Heart left ventricle (tissue), 16 donors: ENCODE results near the gene ST3GAL2. TPM values are rescaled to one million over a fixed set of nuclear protein-coding genes. Genes with fewer than 3 reads are reported as not detected.
A peak's percentile ranks its signal among the peaks of the same experiment; 100 is the strongest.

Source experiments
- ATAC-seq, 4 donors: fragments of 200-7000 bp; cut with Tn5 transposase; one replicate each; pipeline ENCODE4 v1.9.1; 2020 to 2022; ENCODE audit warnings: moderate library complexity in 4 of 4, mild to moderate bottlenecking in 3 of 4, moderate number of reproducible peaks in 1 of 4
- DNase-seq, 5 donors: peaks; one replicate each; pipeline ENCODE4 v3.0.0-alpha.2; 2020
- H3K27ac ChIP-seq, 12 donors: fragments of 200-600 bp; sonication (generic) in 4 of 12; one replicate each; pipeline versions ENCODE4 v1.5.0 to v1.8.0; 2016 to 2022; ENCODE audit warnings: mild to moderate bottlenecking in 2 of 12
- H3K27me3 ChIP-seq, 9 donors: fragments of 200-600 bp; sonication (generic) in 2 of 9; one replicate each; pipeline versions ENCODE4 v1.5.1 to v1.8.0; 2016 to 2022; ENCODE audit warnings: mild to moderate bottlenecking in 3 of 9
- H3K36me3 ChIP-seq, 9 donors: fragments of 200-600 bp; sonication (generic) in 2 of 9; one replicate each; pipeline versions ENCODE4 v1.5.0 to v1.8.0; 2018 to 2022; ENCODE audit warnings: mild to moderate bottlenecking in 2 of 9
- H3K4me1 ChIP-seq, 12 donors: fragments of 200-600 bp; sonication (generic) in 4 of 12; one replicate each; pipeline versions ENCODE4 v1.5.0 to v1.8.0; 2016 to 2022; ENCODE audit warnings: mild to moderate bottlenecking in 3 of 12
- H3K4me3 ChIP-seq, 12 donors: fragments of 200-600 bp; sonication (generic) in 4 of 12; one replicate each; pipeline versions ENCODE4 v1.5.0 to v1.8.0; 2017 to 2022; ENCODE audit warnings: mild to moderate bottlenecking in 9 of 12, moderate library complexity in 4 of 12
- H3K9me3 ChIP-seq, 12 donors: fragments of 200-600 bp; sonication (generic) in 4 of 12; one replicate each; pipeline versions ENCODE4 v1.5.0 to v1.8.0; 2016 to 2022; ENCODE audit warnings: mild to moderate bottlenecking in 1 of 12
- POLR2A ChIP-seq, 2 donors: fragments of 450-650 bp; IDR thresholded peaks; one replicate each; pipeline ENCODE4 v1.6.1; 2017; ENCODE audit warnings: antibody characterized with exemption in 2 of 2, mild to moderate bottlenecking in 2 of 2, moderate library complexity in 2 of 2
- WGBS, 4 donors: extraction: QIAGEN DNeasy Blood & Tissue Kit in 2 of 4; methylation state at CpG; one replicate each; pipeline versions ENCODE4 v1.1.5 to v1.1.7; 2013 to 2018; 5-methylcytosine and 5-hydroxymethylcytosine counted together
- intact Hi-C, 10 donors: fragments of 100-400 bp; cut with DNase I; formaldehyde crosslinking; loops; one replicate each; pipeline versions ENCODE4 v1.11.1 to v1.14.2; 2022
- polyA plus RNA-seq, 2 donors: library from polyadenylated mRNA; stranded (reverse); fragments of 200-250 nt; gene quantifications; one replicate each; pipeline ENCODE4 v1.2.3, GENCODE V29; 2013
- total RNA-seq, 9 donors: library from RNA; depleted of rRNA in 2 of 9; stranded (reverse); fragments of >200 nt in 2 of 9; fragmentation: NEBNext Ultra II Directional in 3 of 9; extraction: Animal tissue kit (Norgen Biotek cat#: 25700) in 3 of 9; gene quantifications; one replicate each; pipeline versions ENCODE4 v1.1.0 to v1.2.4, GENCODE V29; 2016 to 2023
- TF ChIP-seq, protein P1 (sequence below), 12 donors: fragments of 200-600 bp; sonication (generic) in 4 of 12; IDR thresholded peaks; one replicate each; pipeline versions ENCODE4 v1.5.0 to v1.8.0; 2018 to 2022; ENCODE audit warnings: antibody characterized with exemption in 12 of 12, mild to moderate bottlenecking in 5 of 12
- donor health status: ischemic (EF 13 %, LVEDD 7.1; RV severe dilation, severe dysfunction).
- donor health status: healthy with polysubstance abuse.
- donor health status: DM: no; HTN: yes; CAD: no.
- donor health status: DM: no; HTN: no; CAD: no.
- donor health status: ischemic (EF 25% LVEDD 6.9; RV normal size, moderate dysfunction).
- donor health status: ischemic (EF 25% LVEDD 5.7; RV mildly dilated, moderate dysfunction).
- donor health status: healthy.
- donor health status: DM: yes; HTN: yes; CAD: no.
- donor health status: ischemic (EF 35%, LVEDD 5.7; RV mildly dilated, moderate dysfunction).
- donor health status: nonischemic (EF 11% LVEDD 7.7; RV severe dilation, severe dysfunction).
- donor health status: DM: yes; HTN: yes; CAD: no.
- donor health status: PGD.
- donor health status: ischemic (EF 29% LVEDD 5.4; RV normal size, mild dysfunction).
- donor health status: nonischemic (EF 23%, LVEDD 6.1; RV moderate dilation, normal function).

Gene ST3GAL2
- total and polyA plus RNA-seq, 11 donors: 8.4 to 44.6 (median 20.1) TPM

DNA sequence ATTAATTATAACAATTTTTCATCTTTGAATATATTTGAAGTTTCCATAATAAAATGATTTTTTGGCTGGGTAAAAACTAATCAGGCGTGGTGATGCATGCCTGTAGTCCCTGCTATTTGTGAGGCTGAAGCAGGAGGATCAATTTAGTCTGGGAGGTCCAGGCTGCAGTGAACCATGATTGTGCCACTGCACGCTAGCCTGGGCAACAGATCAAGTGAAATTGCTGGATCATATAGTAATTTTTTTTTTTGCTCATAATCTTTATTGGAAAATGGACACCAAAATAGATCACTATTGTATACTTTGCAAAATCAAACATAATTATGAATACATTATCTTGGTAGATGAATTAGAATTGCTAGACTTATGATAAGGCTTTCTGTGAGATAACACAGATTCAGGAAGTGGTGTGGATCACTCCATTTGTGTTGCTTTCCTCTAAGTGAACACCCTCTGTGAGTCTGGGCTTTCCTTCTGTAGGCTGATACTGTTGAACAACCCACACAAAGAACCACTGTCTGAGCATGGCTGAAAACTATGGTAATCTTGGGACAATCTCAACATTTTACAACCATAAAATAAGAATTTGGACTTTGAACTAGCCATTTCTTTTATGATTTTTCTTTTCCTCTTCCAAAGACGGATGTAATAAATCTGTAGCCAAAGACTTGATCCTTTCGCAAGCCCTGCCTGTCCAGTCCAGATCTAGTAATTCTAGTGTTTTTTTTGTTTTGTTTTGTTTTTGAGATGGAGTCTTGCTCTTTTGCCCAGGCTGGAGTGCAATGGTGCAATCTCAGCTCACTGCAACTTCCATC, 5.6 kb upstream of the ST3GAL2 start:
- H3K4me1 ChIP-seq: peaks cover 0 to 7% (median 3%) of the 10 kb centered on the region in 12 donors
- no peak for TF ChIP-seq POLR2A (IDR thresholded peaks at IDR 0.05)
- TF ChIP-seq, protein P1, sequence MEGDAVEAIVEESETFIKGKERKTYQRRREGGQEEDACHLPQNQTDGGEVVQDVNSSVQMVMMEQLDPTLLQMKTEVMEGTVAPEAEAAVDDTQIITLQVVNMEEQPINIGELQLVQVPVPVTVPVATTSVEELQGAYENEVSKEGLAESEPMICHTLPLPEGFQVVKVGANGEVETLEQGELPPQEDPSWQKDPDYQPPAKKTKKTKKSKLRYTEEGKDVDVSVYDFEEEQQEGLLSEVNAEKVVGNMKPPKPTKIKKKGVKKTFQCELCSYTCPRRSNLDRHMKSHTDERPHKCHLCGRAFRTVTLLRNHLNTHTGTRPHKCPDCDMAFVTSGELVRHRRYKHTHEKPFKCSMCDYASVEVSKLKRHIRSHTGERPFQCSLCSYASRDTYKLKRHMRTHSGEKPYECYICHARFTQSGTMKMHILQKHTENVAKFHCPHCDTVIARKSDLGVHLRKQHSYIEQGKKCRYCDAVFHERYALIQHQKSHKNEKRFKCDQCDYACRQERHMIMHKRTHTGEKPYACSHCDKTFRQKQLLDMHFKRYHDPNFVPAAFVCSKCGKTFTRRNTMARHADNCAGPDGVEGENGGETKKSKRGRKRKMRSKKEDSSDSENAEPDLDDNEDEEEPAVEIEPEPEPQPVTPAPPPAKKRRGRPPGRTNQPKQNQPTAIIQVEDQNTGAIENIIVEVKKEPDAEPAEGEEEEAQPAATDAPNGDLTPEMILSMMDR (IDR thresholded peaks at IDR 0.05): no peak
- ATAC-seq (no peak), DNase-seq (no peak)
- intact Hi-C loops: no loop called here
- H3K27me3 ChIP-seq: no peaks in the 10 kb centered on the region
- no peaks in the 10 kb centered on the region for H3K9me3 ChIP-seq
- WGBS, 4 donors: 92 to 94% (median 93%) methylated on average over 4 of the region's 4 CpGs
- H3K4me3 ChIP-seq: no peak overlapping the region
- H3K36me3 ChIP-seq: no peaks in the 10 kb centered on the region
- no peak overlapping the region for H3K27ac ChIP-seq

DNA sequence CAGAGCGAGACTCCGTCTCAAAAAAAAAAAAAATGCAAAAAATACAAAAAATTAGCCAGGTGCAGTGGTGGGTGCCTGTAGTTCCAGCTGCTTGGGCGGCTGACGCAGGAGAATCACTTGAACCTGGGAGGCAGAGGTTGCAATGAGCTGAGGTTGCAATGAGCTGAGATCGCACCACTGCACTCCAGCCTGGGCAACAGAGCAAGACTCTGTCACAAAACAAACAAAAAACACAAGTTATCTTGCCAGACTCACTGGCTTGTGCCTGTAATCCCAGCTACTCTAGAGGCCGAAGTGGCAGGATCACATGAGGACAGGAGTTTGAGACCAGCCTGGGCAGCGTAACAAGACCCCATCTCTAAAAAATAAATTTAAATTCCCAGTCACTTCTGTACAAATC, 3.4 kb upstream of the ST3GAL2 start:
- peaks cover 0 to 19% (median 12%) of the 10 kb centered on the region in 12 donors for H3K4me1 ChIP-seq
- TF ChIP-seq, protein P1 (IDR thresholded peaks at IDR 0.05): no peak
- TF ChIP-seq POLR2A (IDR thresholded peaks at IDR 0.05): no peak
- H3K27ac ChIP-seq: no peak overlapping the region
- ATAC-seq (no peak), DNase-seq (no peak)
- intact Hi-C loops: no loop called here
- H3K4me3 ChIP-seq: no peak overlapping the region
- H3K36me3 ChIP-seq: no peaks in the 10 kb centered on the region
- H3K27me3 ChIP-seq: no peaks in the 10 kb centered on the region
- 95 to 98% (median 96%) methylated on average over 7 of the region's 7 CpGs for WGBS, 4 donors
- no peaks in the 10 kb centered on the region for H3K9me3 ChIP-seq

DNA sequence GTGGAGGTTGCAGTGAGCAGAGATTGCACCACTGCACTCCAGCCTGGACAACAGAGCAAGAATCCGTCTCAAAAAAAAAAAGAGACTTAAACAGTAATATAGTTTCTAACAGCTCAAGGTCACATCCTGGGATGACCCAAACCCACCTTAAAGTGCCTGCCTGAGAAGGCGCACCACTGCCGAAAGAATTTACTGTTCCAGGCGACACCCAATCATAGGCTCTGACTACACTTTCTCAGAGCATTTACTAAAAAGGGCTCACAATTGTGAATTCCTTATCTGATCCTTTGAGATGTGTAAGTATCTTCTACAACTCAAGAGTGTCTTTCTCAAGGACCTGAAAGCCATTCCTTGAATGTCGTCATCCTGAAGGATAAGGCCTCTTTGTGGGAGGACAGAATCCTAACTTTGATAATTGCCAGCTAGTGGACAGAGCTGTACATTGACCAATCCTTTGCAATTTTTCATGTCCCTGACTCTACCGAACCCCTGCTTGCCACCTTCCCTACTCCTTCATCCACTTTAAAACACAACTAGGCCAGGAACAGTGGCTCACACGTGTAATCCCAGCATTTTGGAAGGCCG, 2.6 kb upstream of the ST3GAL2 start:
- Histone ChIP-seq H3K36me3 (no peaks in the 10 kb centered on the region), H3K27ac (no peak overlapping the region), H3K27me3 (no peaks in the 10 kb centered on the region), H3K4me3 (no peak overlapping the region), H3K9me3 (no peaks in the 10 kb centered on the region), H3K4me1 (peaks cover 0 to 28% (median 20%) of the 10 kb centered on the region in 12 donors)
- no peak for DNase-seq
- no peak for TF ChIP-seq POLR2A (IDR thresholded peaks at IDR 0.05)
- TF ChIP-seq, protein P1 (IDR thresholded peaks at IDR 0.05): no peak
- ATAC-seq: no peak
- 88 to 93% (median 92%) methylated on average over 8 of the region's 8 CpGs for WGBS, 4 donors
- intact Hi-C loops: no loop called here

DNA sequence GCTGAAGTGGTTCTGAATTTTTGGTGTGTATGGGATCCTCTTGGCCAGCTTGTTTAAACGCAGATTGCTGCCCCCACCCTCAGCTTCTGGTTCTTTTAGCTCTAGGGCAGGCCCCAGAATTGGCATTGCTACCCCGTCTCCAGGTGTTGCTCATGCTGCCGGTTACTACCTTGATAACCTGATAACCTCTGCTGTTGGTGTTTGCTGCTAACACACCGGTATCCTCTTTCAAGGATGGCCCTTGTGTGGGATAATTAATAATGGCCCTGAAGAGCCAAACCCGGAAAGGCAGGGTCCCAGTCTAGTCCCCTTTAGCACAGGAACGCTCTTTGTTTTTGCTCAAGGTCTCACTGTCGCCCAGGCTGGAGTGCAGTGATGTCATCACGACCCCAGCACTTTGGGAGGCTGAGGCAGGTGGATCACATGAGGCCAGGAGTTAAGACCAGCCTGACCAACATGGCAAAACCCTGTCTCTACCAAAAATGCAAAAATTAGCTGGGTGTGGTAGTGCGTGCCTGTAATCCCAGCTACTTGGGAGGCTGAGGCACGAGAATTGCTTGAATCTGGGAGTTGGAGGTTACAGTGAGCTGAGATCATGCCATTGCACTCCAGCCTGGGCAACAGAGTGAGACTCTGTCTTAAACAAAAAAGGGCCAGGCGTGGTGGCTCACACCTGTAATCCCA, 1.3 kb upstream of the ST3GAL2 start:
- ATAC-seq: no peak
- Histone ChIP-seq H3K36me3 (no peaks in the 10 kb centered on the region), H3K27me3 (no peaks in the 10 kb centered on the region), H3K27ac (no peak overlapping the region), H3K9me3 (no peaks in the 10 kb centered on the region), H3K4me1 (peaks cover 0 to 39% (median 22%) of the 10 kb centered on the region in 12 donors), H3K4me3 (peak overlapping the region in 2 of 12 donors; percentile 78 to 83)
- DNase-seq: no peak
- intact Hi-C loops: no loop called here
- 85 to 88% (median 86%) methylated on average over 9 to 11 of the region's 11 CpGs for WGBS, 4 donors
- TF ChIP-seq POLR2A (IDR thresholded peaks at IDR 0.05): no peak
- TF ChIP-seq, protein P1 (IDR thresholded peaks at IDR 0.05): no peak
